Testis (tissue), 2 donors: ENCODE results near the gene SLC18B1.

Experiments used
- POLR2A ChIP-seq: fragments of 450-650 bp; IDR thresholded peaks from one replicate; pipeline ENCODE4 v1.6.1; 2017; ENCODE audit warnings: antibody characterized with exemption, mild to moderate bottlenecking, moderate library complexity
- TF ChIP-seq, protein P1 (sequence below), 3 experiments: fragments of 450-650 bp in 2 of 3; fragments of 200-600 bp in 1 of 3; sonication (generic) in 1 of 3; IDR thresholded peaks; one replicate each; pipeline ENCODE4 v1.5.1; 2016 to 2019; ENCODE audit warnings: antibody characterized with exemption in 3 of 3, mild to moderate bottlenecking in 2 of 3, moderate library complexity in 1 of 3

DNA sequence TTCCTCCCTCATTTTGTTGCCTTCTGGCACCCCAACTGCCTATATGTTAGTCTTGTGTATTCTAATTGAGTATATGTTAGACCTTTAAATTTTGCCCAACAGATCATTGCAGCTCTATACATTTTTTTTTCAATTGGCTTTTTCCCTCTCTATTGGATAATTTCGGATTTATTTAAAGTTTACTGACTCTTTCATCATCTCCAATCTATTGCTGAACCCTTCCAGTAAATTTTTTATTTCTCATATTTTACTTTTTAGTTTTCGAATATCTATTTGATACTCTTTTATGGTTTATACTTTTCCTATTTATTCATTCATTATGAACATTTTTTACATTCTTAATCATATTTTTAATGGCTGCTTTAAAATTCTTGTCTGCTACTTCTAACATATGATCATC, 7.1 kb upstream of the SLC18B1 start:
- no peak for TF ChIP-seq POLR2A
- TF ChIP-seq, protein P1, sequence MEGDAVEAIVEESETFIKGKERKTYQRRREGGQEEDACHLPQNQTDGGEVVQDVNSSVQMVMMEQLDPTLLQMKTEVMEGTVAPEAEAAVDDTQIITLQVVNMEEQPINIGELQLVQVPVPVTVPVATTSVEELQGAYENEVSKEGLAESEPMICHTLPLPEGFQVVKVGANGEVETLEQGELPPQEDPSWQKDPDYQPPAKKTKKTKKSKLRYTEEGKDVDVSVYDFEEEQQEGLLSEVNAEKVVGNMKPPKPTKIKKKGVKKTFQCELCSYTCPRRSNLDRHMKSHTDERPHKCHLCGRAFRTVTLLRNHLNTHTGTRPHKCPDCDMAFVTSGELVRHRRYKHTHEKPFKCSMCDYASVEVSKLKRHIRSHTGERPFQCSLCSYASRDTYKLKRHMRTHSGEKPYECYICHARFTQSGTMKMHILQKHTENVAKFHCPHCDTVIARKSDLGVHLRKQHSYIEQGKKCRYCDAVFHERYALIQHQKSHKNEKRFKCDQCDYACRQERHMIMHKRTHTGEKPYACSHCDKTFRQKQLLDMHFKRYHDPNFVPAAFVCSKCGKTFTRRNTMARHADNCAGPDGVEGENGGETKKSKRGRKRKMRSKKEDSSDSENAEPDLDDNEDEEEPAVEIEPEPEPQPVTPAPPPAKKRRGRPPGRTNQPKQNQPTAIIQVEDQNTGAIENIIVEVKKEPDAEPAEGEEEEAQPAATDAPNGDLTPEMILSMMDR (IDR thresholded peaks at IDR 0.05): no peak
